Lower leg skin (tissue), 3 donors: ENCODE data around the gene DNAAF8.

ENCODE experiments used
- CTCF ChIP-seq, 3 donors: fragments of 450-650 bp; IDR thresholded peaks; one replicate each; pipeline ENCODE4 v1.5.1; 2016; ENCODE audit warnings: antibody characterized with exemption in 3 of 3, mild to moderate bottlenecking in 3 of 3, moderate library complexity in 2 of 3
- POLR2A ChIP-seq, 2 donors: fragments of 450-650 bp; IDR thresholded peaks; one replicate each; pipeline ENCODE4 v1.6.1; 2016 to 2017; ENCODE audit warnings: antibody characterized with exemption in 2 of 2, mild to moderate bottlenecking in 1 of 2, moderate library complexity in 1 of 2

- TF ChIP-seq CTCF (IDR thresholded peaks at IDR 0.05) (no peak), POLR2A (IDR thresholded peaks at IDR 0.05) (no peak)
These were observed 632 bp upstream of the DNAAF8 start for GRCh38 chr16:4733747-4734062.
